ENCODE measurements around the gene ZNF277.

Gene ZNF277

GRCh38 chr7:112263519-112263918 is 57.0 kb downstream of the ZNF277 start:
- no peak overlapping the region for H3K27ac ChIP-seq
- no peak for TF ChIP-seq ZFX (IDR thresholded peaks at IDR 0.05; ENCODE audit: borderline replicate concordance)
- TF ChIP-seq, protein P1, sequence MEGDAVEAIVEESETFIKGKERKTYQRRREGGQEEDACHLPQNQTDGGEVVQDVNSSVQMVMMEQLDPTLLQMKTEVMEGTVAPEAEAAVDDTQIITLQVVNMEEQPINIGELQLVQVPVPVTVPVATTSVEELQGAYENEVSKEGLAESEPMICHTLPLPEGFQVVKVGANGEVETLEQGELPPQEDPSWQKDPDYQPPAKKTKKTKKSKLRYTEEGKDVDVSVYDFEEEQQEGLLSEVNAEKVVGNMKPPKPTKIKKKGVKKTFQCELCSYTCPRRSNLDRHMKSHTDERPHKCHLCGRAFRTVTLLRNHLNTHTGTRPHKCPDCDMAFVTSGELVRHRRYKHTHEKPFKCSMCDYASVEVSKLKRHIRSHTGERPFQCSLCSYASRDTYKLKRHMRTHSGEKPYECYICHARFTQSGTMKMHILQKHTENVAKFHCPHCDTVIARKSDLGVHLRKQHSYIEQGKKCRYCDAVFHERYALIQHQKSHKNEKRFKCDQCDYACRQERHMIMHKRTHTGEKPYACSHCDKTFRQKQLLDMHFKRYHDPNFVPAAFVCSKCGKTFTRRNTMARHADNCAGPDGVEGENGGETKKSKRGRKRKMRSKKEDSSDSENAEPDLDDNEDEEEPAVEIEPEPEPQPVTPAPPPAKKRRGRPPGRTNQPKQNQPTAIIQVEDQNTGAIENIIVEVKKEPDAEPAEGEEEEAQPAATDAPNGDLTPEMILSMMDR (IDR thresholded peaks at IDR 0.05) = no peak

- no peak overlapping the region for H3K27ac ChIP-seq
- TF ChIP-seq, protein P1 (IDR thresholded peaks at IDR 0.05) = no peak
- TF ChIP-seq ZFX (IDR thresholded peaks at IDR 0.05; ENCODE audit: borderline replicate concordance) = no peak
Observed at GRCh38 chr7:112266141-112266540, 59.6 kb downstream of the ZNF277 start.

GRCh38 chr7:112266595-112267270 is 60.2 kb downstream of the ZNF277 start:
- no peak for TF ChIP-seq ZFX (IDR thresholded peaks at IDR 0.05; ENCODE audit: borderline replicate concordance)
- TF ChIP-seq, protein P1 (IDR thresholded peaks at IDR 0.05) = no peak
- no peak overlapping the region for H3K27ac ChIP-seq

DNA sequence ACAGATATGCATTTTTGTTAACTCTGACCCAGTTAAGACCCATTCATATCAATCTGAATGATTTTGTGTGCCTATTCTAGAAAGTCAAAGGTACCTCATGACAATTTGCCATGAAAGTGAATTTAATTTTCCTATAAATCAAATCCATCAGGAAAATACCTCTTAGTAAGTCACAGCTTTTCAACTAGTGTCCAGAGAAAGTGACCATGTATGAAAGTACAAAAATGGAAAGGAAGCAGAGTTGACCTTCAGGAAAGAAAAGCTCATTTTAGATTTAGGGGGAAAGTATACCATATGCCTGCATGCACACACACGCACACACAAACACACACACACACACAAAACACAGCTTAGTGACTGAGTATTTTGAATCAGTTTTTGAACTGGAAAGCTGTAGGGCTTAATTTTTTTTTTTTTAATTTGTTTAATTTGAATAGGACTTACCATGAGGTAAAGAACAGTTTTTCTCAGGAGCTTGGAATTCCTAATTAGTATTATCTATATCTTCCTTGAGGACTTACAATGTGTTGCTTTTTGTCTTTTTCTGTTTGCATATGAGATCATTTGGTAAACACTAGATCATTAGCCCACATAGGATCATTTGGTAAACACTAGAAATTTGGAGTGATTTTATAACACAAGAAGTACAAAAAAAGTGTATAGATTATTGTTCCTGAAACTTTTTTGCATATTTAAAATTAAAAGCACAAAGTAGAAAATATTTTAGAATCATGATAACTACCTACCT is 61.6 kb downstream of the ZNF277 start:
- TF ChIP-seq, protein P1 (IDR thresholded peaks at IDR 0.05) = no peak
- TF ChIP-seq ZFX (IDR thresholded peaks at IDR 0.05; ENCODE audit: borderline replicate concordance) = no peak
- H3K27ac ChIP-seq = no peak overlapping the region

DNA sequence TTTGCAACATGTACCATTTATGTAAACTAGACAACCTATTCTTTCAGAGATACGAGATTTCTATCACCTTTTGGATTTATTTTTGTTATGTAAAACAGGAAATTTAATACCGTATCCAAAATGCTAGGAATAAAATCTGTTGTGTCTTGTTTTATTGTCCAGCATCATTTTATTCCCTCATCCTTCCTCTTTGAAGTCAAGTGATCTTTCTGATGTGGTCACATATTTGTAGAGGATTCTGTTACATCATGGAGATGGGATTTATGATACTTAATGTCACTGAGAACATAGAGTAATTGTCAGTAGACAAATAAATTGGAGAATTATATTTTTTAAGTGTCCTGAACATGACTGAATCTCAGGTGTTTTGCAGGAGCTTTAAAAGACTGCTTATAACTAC is 64.7 kb downstream of the ZNF277 start:
- TF ChIP-seq, protein P1 (IDR thresholded peaks at IDR 0.05) = no peak
- TF ChIP-seq ZFX (IDR thresholded peaks at IDR 0.05; ENCODE audit: borderline replicate concordance) = no peak
- no peak overlapping the region for H3K27ac ChIP-seq

DNA sequence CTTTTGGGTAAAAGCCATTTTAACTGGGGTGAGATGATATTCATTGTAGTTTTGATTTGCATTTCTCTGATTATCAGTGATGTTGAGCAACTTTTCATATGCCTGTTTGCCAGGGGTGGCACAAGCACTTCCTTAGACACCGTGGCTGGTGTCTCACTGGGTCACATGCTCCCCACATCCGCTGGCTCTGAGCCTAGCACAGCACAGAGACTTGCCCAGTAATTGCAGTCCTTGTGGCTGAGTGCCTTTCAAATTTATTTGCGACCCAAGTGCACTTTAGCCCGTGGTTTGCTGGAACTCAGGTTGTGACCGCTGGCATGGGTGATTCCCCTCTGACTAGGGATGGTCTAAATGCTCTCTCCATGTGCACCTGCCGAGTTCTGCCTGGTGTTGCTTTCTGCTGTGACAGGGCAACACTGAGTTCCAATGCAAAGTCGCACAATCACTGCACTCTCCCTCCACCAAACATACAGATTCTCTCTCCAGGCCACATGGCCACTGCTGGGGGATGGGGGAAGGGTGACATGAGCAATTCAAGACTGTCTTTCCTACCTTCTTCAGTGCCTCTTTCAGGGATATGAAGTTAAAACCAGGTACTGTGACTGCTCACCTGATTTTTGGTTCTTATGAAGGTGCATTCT is 66.5 kb downstream of the ZNF277 start:
- TF ChIP-seq, protein P1 (IDR thresholded peaks at IDR 0.05) = no peak
- TF ChIP-seq ZFX (IDR thresholded peaks at IDR 0.05; ENCODE audit: borderline replicate concordance) = no peak
- H3K27ac ChIP-seq = no peak overlapping the region

GRCh38 chr7:112279042-112279441 is 72.5 kb downstream of the ZNF277 start:
- TF ChIP-seq ZFX (IDR thresholded peaks at IDR 0.05; ENCODE audit: borderline replicate concordance) = no peak
- TF ChIP-seq, protein P1 (IDR thresholded peaks at IDR 0.05) = no peak
- H3K27ac ChIP-seq = no peak overlapping the region
